ENCODE measurements around the gene SEMA4F. TPM values are rescaled to one million over a fixed set of nuclear protein-coding genes. Genes with fewer than 3 reads are reported as not detected.

The SEMA4F gene
- total RNA-seq, 3 donors from 2014 or later = 5.3 to 6.4 (median 5.4) TPM

GRCh38 chr2:74685408-74685807, 31.4 kb downstream of the SEMA4F start:
- Mint-ChIP-seq H3K4me1 (ENCODE audit: low read depth) (no peaks in the 10 kb centered on the region), H3K9me3 (no peaks in the 10 kb centered on the region), H3K27me3 (ENCODE audit: low read depth) (no peaks in the 10 kb centered on the region), H3K4me3 (no peak overlapping the region), H3K36me3 (ENCODE audit: insufficient read depth) (peaks cover 5% of the 10 kb centered on the region)
- no peak for DNase-seq
- no peak for ATAC-seq

GRCh38 chr2:74688881-74689280, 34.8 kb downstream of the SEMA4F start:
- Mint-ChIP-seq H3K4me3 (no peak overlapping the region), H3K9me3 (no peaks in the 10 kb centered on the region), H3K4me1 (ENCODE audit: low read depth) (no peaks in the 10 kb centered on the region), H3K27me3 (ENCODE audit: low read depth) (no peaks in the 10 kb centered on the region), H3K36me3 (ENCODE audit: insufficient read depth) (peaks cover 5% of the 10 kb centered on the region)
- DNase-seq (no peak), ATAC-seq (no peak)

GRCh38 chr2:74689671-74690070, 35.6 kb downstream of the SEMA4F start:
- Mint-ChIP-seq H3K36me3 (ENCODE audit: insufficient read depth) (peaks cover 5% of the 10 kb centered on the region), H3K27me3 (ENCODE audit: low read depth) (no peaks in the 10 kb centered on the region), H3K4me1 (ENCODE audit: low read depth) (no peaks in the 10 kb centered on the region), H3K9me3 (no peaks in the 10 kb centered on the region), H3K4me3 (no peak overlapping the region)
- ATAC-seq = no peak
- DNase-seq = no peak

- ATAC-seq = peak; percentile 28 to 60
- no peaks in the 10 kb centered on the region for H3K9me3 Mint-ChIP-seq
- no peaks in the 10 kb centered on the region for H3K4me1 Mint-ChIP-seq (ENCODE audit: low read depth)
- H3K36me3 Mint-ChIP-seq (ENCODE audit: insufficient read depth) = peaks cover 5% of the 10 kb centered on the region
- H3K4me3 Mint-ChIP-seq = no peak overlapping the region
- H3K27me3 Mint-ChIP-seq (ENCODE audit: low read depth) = no peaks in the 10 kb centered on the region
- DNase-seq = no peak
Measured at GRCh38 chr2:74690571-74690970, 36.5 kb downstream of the SEMA4F start.

- no peaks in the 10 kb centered on the region for H3K4me1 Mint-ChIP-seq (ENCODE audit: low read depth)
- H3K36me3 Mint-ChIP-seq (ENCODE audit: insufficient read depth) = peaks cover 5% of the 10 kb centered on the region
- H3K4me3 Mint-ChIP-seq = no peak overlapping the region
- DNase-seq (no peak), ATAC-seq (no peak)
- H3K27me3 Mint-ChIP-seq (ENCODE audit: low read depth) = no peaks in the 10 kb centered on the region
- H3K9me3 Mint-ChIP-seq = no peaks in the 10 kb centered on the region
Measured at GRCh38 chr2:74691929-74692328, 37.9 kb downstream of the SEMA4F start.

- ATAC-seq (no peak), DNase-seq (no peak)
- peaks cover 5% of the 10 kb centered on the region for H3K36me3 Mint-ChIP-seq (ENCODE audit: insufficient read depth)
- H3K4me1 Mint-ChIP-seq (ENCODE audit: low read depth) = no peaks in the 10 kb centered on the region
- no peaks in the 10 kb centered on the region for H3K27me3 Mint-ChIP-seq (ENCODE audit: low read depth)
- H3K9me3 Mint-ChIP-seq = no peaks in the 10 kb centered on the region
- no peak overlapping the region for H3K4me3 Mint-ChIP-seq
Measured at GRCh38 chr2:74693213-74693612, 39.2 kb downstream of the SEMA4F start.

GRCh38 chr2:74693668-74694067, 39.6 kb downstream of the SEMA4F start:
- DNase-seq (no peak), ATAC-seq (no peak)
- H3K4me1 Mint-ChIP-seq (ENCODE audit: low read depth) = no peaks in the 10 kb centered on the region
- H3K27me3 Mint-ChIP-seq (ENCODE audit: low read depth) = no peaks in the 10 kb centered on the region
- H3K9me3 Mint-ChIP-seq = no peaks in the 10 kb centered on the region
- no peak overlapping the region for H3K4me3 Mint-ChIP-seq
- H3K36me3 Mint-ChIP-seq (ENCODE audit: insufficient read depth) = peaks cover 5% of the 10 kb centered on the region

GRCh38 chr2:74694281-74694680, 40.2 kb downstream of the SEMA4F start:
- DNase-seq = no peak
- Mint-ChIP-seq H3K4me1 (ENCODE audit: low read depth) (no peaks in the 10 kb centered on the region), H3K27me3 (ENCODE audit: low read depth) (no peaks in the 10 kb centered on the region), H3K9me3 (no peaks in the 10 kb centered on the region), H3K36me3 (ENCODE audit: insufficient read depth) (peaks cover 5% of the 10 kb centered on the region), H3K4me3 (no peak overlapping the region)
- no peak for ATAC-seq

GRCh38 chr2:74695663-74696062, 41.6 kb downstream of the SEMA4F start:
- no peaks in the 10 kb centered on the region for H3K4me1 Mint-ChIP-seq (ENCODE audit: low read depth)
- DNase-seq (no peak), ATAC-seq (no peak)
- no peak overlapping the region for H3K4me3 Mint-ChIP-seq
- no peaks in the 10 kb centered on the region for H3K9me3 Mint-ChIP-seq
- no peaks in the 10 kb centered on the region for H3K27me3 Mint-ChIP-seq (ENCODE audit: low read depth)
- H3K36me3 Mint-ChIP-seq (ENCODE audit: insufficient read depth) = peaks cover 5% of the 10 kb centered on the region

GRCh38 chr2:74696829-74697228, 42.8 kb downstream of the SEMA4F start:
- H3K9me3 Mint-ChIP-seq = no peaks in the 10 kb centered on the region
- H3K27me3 Mint-ChIP-seq (ENCODE audit: low read depth) = no peaks in the 10 kb centered on the region
- H3K36me3 Mint-ChIP-seq (ENCODE audit: insufficient read depth) = peaks cover 10% of the 10 kb centered on the region
- no peak for DNase-seq
- H3K4me1 Mint-ChIP-seq (ENCODE audit: low read depth) = no peaks in the 10 kb centered on the region
- H3K4me3 Mint-ChIP-seq = no peak overlapping the region
- no peak for ATAC-seq

- H3K27me3 Mint-ChIP-seq (ENCODE audit: low read depth) = no peaks in the 10 kb centered on the region
- peaks cover 14% of the 10 kb centered on the region for H3K36me3 Mint-ChIP-seq (ENCODE audit: insufficient read depth)
- no peak for DNase-seq
- no peak overlapping the region for H3K4me3 Mint-ChIP-seq
- no peaks in the 10 kb centered on the region for H3K9me3 Mint-ChIP-seq
- H3K4me1 Mint-ChIP-seq (ENCODE audit: low read depth) = no peaks in the 10 kb centered on the region
- no peak for ATAC-seq
Measured at GRCh38 chr2:74700643-74701372, 46.8 kb downstream of the SEMA4F start.

- Mint-ChIP-seq H3K4me3 (no peak overlapping the region), H3K9me3 (no peaks in the 10 kb centered on the region), H3K4me1 (ENCODE audit: low read depth) (no peaks in the 10 kb centered on the region), H3K27me3 (ENCODE audit: low read depth) (no peaks in the 10 kb centered on the region), H3K36me3 (ENCODE audit: insufficient read depth) (peaks cover 14% of the 10 kb centered on the region)
- no peak for ATAC-seq
- DNase-seq = no peak
Measured at GRCh38 chr2:74702001-74702715, 48.1 kb downstream of the SEMA4F start.

GRCh38 chr2:74703373-74703772, 49.3 kb downstream of the SEMA4F start:
- ATAC-seq = no peak
- H3K9me3 Mint-ChIP-seq = no peaks in the 10 kb centered on the region
- H3K36me3 Mint-ChIP-seq (ENCODE audit: insufficient read depth) = peaks cover 21% of the 10 kb centered on the region
- H3K4me1 Mint-ChIP-seq (ENCODE audit: low read depth) = no peaks in the 10 kb centered on the region
- DNase-seq = no peak
- no peaks in the 10 kb centered on the region for H3K27me3 Mint-ChIP-seq (ENCODE audit: low read depth)
- H3K4me3 Mint-ChIP-seq = no peak overlapping the region

GRCh38 chr2:74704216-74704615, 50.2 kb downstream of the SEMA4F start:
- Mint-ChIP-seq H3K27me3 (ENCODE audit: low read depth) (no peaks in the 10 kb centered on the region), H3K4me3 (no peak overlapping the region), H3K36me3 (ENCODE audit: insufficient read depth) (peaks cover 21% of the 10 kb centered on the region), H3K9me3 (no peaks in the 10 kb centered on the region), H3K4me1 (ENCODE audit: low read depth) (no peaks in the 10 kb centered on the region)
- DNase-seq = no peak
- ATAC-seq = no peak

GRCh38 chr2:74706741-74707140, 52.7 kb downstream of the SEMA4F start:
- Mint-ChIP-seq H3K4me1 (ENCODE audit: low read depth) (no peaks in the 10 kb centered on the region), H3K36me3 (ENCODE audit: insufficient read depth) (peaks cover 16% of the 10 kb centered on the region), H3K9me3 (no peaks in the 10 kb centered on the region), H3K27me3 (ENCODE audit: low read depth) (no peaks in the 10 kb centered on the region), H3K4me3 (no peak overlapping the region)
- DNase-seq (no peak), ATAC-seq (no peak)
